Uterus (tissue), 2 donors: ENCODE data around the gene EXOC2.

ENCODE experiments used
- POLR2A ChIP-seq, 2 donors: fragments of 450-650 bp; IDR thresholded peaks; one replicate each; pipeline ENCODE4 v1.6.1; 2016; ENCODE audit warnings: antibody characterized with exemption in 2 of 2, mild to moderate bottlenecking in 1 of 2, moderate library complexity in 1 of 2
- TF ChIP-seq, protein P1 (sequence below), 4 experiments: fragments of 200-600 bp in 2 of 4; fragments of 450-650 bp in 2 of 4; sonication (generic) in 2 of 4; IDR thresholded peaks; one replicate each; pipeline ENCODE4 v1.5.1; 2016 to 2019; ENCODE audit warnings: antibody characterized with exemption in 4 of 4, mild to moderate bottlenecking in 2 of 4, moderate library complexity in 1 of 4

DNA sequence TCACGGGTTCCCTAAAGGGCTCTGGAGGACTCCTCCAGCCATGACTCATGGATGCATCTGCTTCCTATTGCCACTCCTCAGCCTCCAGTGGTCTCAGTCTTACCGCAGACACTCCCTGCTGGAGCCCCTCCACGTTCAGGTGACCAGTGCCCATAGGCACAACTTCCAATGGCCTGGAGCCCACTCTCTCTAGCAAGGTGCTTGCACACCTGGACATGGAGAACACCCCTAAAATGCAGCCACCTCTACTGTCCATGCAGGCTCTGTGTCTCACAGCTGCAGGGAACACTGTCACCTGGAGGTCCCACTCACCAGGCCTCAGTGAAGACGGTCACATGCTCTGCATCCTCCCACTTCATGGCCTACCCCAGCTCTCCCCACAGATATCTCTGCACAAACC lies 72.0 kb downstream of the EXOC2 start:
- TF ChIP-seq, protein P1, sequence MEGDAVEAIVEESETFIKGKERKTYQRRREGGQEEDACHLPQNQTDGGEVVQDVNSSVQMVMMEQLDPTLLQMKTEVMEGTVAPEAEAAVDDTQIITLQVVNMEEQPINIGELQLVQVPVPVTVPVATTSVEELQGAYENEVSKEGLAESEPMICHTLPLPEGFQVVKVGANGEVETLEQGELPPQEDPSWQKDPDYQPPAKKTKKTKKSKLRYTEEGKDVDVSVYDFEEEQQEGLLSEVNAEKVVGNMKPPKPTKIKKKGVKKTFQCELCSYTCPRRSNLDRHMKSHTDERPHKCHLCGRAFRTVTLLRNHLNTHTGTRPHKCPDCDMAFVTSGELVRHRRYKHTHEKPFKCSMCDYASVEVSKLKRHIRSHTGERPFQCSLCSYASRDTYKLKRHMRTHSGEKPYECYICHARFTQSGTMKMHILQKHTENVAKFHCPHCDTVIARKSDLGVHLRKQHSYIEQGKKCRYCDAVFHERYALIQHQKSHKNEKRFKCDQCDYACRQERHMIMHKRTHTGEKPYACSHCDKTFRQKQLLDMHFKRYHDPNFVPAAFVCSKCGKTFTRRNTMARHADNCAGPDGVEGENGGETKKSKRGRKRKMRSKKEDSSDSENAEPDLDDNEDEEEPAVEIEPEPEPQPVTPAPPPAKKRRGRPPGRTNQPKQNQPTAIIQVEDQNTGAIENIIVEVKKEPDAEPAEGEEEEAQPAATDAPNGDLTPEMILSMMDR (IDR thresholded peaks at IDR 0.05): no peak
- TF ChIP-seq POLR2A (IDR thresholded peaks at IDR 0.05): no peak
